Stimulated activated CD4-positive, alpha-beta T cell treated with anti-CD3 and anti-CD28 coated beads, Interleukin-2, amount 100 ng/mL, for 4 hours (primary cell): Measurements from ENCODE around the gene MAP3K9.

Experiments used
- DNase-seq: peaks from one replicate; pipeline ENCODE4 v3.0.0-alpha.2; 2020; ENCODE audit warnings: low read depth

MAP3K9 gene

GRCh38 chr14:70821584-70822529 lies 12.5 kb upstream of the MAP3K9 start:
- DNase-seq: peak; percentile 57

DNA sequence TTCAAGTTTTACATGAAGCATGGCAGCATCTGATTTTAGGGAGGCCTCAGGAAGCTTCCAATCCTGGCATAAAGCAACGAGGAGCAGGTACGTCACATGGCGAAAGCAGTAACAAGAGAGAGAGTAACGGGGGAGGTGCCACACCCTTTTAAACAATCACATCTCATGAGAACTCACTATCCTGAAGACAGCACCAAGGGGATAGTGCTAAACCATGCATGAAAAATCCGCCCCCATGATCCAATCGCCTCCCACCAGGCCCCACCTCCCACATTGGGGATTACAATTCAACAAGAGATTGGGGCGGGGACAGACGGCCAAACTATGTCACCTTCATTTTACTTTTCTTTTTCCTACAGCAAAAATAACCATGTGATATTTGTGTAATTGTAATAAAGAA lies 7.2 kb upstream of the MAP3K9 start:
- DNase-seq: no peak

DNA sequence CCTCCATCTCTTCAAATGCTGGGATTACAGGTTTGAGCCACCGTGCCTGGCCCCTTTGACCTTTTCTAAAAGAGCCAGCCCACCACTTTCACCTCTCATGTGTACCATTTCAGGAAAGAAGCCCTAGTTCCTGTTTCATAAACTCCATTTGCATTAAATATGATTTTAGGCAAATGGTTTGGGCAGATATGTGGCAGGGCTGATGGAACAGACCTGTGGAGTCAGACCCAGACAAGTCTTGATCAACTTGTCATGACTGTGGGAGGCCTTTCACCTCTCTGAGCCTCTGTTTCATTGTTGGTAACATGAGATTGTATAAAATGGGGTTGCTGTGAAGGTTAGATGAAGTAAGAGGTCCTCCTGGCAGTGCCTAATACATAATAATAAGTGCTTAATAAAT lies 5.2 kb upstream of the MAP3K9 start:
- DNase-seq: no peak

GRCh38 chr14:70812124-70812818 lies 3.0 kb upstream of the MAP3K9 start:
- DNase-seq: no peak

GRCh38 chr14:70811578-70811977 lies 2.3 kb upstream of the MAP3K9 start:
- no peak for DNase-seq

- DNase-seq: no peak
Observed at GRCh38 chr14:70811050-70811449, 1.7 kb upstream of the MAP3K9 start.

GRCh38 chr14:70810621-70811020 lies 1.3 kb upstream of the MAP3K9 start:
- no peak for DNase-seq

- no peak for DNase-seq
Observed at GRCh38 chr14:70808416-70809224, 693 bp downstream of the MAP3K9 start.

DNA sequence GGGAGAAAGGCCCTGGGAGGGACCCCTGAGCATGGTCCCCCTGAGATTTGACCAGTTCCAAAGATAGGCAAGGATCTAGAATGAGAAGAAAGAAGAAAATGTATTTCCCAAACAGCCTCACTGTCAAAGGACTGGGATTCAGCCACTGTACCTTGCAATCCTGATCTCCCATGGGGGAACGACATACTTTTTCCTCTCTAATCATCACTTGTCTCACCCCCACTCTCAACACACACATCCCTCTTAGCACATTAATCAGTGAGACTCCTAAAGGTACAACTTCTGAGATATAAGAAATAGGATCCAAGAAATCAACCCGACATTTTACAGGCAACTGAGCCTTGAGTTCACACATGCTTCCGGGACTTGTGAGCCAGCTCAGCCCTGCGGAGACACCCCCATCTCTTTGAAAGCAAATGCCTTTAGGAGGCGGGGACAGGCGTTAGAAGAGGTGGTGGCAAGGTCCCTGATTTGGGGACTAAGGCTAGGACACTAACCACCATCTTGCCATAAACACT lies 1.4 kb downstream of the MAP3K9 start:
- peak; percentile 56 for DNase-seq

DNA sequence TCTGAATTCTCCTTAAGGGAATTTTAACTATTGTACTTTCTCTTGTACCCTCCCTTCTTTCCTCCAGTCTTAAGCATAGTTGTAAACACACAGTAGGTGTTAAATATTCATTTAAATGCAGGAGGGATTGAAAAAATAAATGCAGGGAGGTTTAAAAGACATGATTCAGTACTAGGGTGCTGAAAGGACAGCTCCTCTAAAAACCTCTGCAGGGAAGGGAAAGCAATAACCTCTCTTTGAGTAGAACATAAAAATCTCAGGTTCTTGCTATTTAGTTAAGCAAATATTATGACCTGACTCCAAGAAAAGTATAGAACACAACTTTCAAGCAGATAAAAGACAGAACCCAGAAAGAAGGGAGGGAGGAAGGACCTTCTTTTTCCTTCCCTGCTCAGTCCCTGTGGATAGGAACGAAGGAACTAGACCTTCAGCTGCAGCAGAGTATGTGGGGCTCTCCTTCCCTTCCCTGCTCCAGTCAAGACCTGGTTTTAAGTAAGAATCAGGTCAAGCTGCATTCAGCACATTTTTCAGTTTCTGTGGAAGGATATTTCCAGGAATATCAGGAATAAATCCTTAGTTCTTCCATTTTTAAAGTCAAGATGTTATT lies 4.7 kb downstream of the MAP3K9 start:
- no peak for DNase-seq

GRCh38 chr14:70803321-70804310 lies 5.7 kb downstream of the MAP3K9 start:
- no peak for DNase-seq

DNA sequence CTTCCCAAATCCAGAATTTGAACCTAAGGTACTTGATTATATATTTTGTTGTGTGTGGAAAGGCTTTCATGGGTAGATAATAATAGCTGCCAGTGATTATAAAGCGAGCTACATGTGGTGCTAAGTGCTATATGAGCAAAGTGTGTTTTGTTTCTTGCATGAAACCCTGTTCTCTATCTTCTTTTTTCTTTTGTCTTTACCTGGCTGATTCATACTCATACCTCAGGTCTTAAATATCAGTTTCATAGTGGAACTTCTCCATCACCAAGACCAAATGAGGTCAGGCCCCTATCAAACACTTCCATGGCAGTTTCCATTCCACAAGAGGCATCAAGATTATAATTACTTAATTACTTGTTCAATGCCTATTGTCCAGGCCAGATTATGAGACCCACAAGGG lies 6.9 kb downstream of the MAP3K9 start:
- DNase-seq: no peak

- no peak for DNase-seq
Observed at GRCh38 chr14:70801836-70802235, 7.5 kb downstream of the MAP3K9 start.

DNA sequence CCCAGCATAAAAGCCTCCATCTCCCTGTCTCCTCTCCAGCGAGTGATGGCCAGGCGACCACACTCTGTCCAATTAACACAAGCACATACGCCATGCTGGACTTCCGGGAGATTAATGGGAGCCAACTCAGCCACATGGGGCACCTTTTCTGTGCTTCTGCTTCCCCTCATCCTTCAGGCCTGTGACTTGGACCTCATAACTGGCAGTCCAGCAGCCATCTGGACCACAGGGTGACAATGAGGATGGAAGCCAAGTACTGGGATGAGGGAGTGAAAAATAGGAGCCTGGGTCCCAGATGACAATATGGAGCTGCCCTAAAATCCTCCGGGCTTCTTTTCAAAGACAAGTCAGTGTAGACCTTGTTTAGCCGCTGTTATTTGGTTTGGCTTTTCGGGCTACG lies 12.8 kb downstream of the MAP3K9 start:
- DNase-seq: no peak

DNA sequence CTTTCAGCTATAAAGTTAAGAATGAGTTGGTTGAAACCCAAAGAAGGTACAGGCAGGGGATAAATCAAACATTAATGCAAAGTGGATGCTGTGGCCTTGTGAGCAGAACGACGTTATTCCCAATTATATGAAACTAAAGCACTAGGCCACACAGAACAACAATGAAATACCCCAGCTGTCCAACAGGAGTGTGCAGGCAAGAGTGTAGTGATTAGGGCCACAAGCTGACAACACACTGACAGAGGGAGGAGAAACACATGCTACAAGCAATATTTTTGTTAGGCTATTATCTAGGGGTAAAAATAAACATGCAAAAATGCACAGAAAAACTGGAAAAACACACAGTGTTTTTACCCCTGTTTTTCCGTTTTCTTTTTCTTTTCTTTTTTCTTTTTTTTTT lies 15.0 kb downstream of the MAP3K9 start:
- no peak for DNase-seq

DNA sequence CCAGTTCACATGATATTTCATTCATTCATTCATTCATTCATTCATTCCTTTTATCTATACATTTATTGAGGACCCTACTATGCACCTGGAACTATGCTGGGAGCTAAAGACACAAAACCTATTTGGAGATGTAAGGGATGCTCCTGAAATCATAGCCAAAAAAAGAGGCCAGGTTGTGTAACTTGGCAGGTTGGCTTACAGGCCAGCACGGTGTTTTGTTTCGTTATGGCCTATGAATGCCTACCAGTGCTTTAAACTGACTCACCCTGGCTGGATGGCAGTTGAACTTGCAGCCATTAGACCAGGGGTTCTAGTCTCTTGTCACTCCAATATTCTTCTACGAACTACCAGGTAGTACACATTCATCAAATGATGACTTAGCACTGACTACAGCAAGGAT lies 15.7 kb downstream of the MAP3K9 start:
- DNase-seq: no peak

GRCh38 chr14:70792939-70793338 lies 16.4 kb downstream of the MAP3K9 start:
- DNase-seq: no peak

- no peak for DNase-seq
Observed at GRCh38 chr14:70791971-70792370, 17.3 kb downstream of the MAP3K9 start.

- no peak for DNase-seq
Observed at GRCh38 chr14:70789961-70790360, 19.4 kb downstream of the MAP3K9 start.

- no peak for DNase-seq
Observed at GRCh38 chr14:70789361-70789760, 20.0 kb downstream of the MAP3K9 start.

- no peak for DNase-seq
Observed at GRCh38 chr14:70788898-70789297, 20.4 kb downstream of the MAP3K9 start.
